Endothelial cell of umbilical vein (primary cell): ENCODE measurements around the gene ZC3HAV1. TPM values are rescaled to one million over a fixed set of nuclear protein-coding genes. Genes with fewer than 3 reads are reported as not detected.

Experiments used
- BruUV-seq: library from RNA; stranded (reverse); fragments of 400-500 nt; replicated peaks from 2 replicates; lab custom pipeline; 2021; lab: Mats Ljungman, UMichigan
- CTCF ChIA-PET: fragments of 300-600, 350-600 bp; sonication (Branson Sonifier 250); formaldehyde crosslinking; loops from one replicate; lab custom pipeline; 2021; ENCODE audit warnings: antibody characterized with exemption, inconsistent platforms; lab: Charles Lee
- POLR2A ChIA-PET: fragments of 300-600, 350-600 bp; sonication (Branson Sonifier 250); formaldehyde crosslinking; loops from one replicate; lab custom pipeline; 2021; ENCODE audit warnings: antibody characterized with exemption, inconsistent platforms; lab: Charles Lee
- DNase-seq: peaks from one replicate; pipeline ENCODE4 v3.0.0-alpha.2; 2011; ENCODE audit warnings: low read depth, low spot score
- FAIRE-seq: peaks from 2 replicates; lab custom pipeline; 2011; peaks lifted over from hg19 to GRCh38; lab: Jason Lieb, UNC
- H2AFZ ChIP-seq: 2 replicates; pipeline ENCODE4 v1.6.0; 2012; ENCODE audit warnings: low read depth, low read length, control low read depth, inconsistent platforms
- H3K27ac ChIP-seq: 2 replicates; pipeline ENCODE4 v1.5.1; 2011; ENCODE audit warnings: low read depth, mild to moderate bottlenecking, control low read depth, low read length, moderate library complexity; ENCODE audit not compliant: insufficient read depth
- H3K27me3 ChIP-seq, 2 experiments: 2 replicates each; pipeline versions ENCODE4 v1.6.0 to v1.6.1; 2011; ENCODE audit warnings: low read length in 2 of 2, mixed read lengths in 1 of 2; ENCODE audit not compliant: control insufficient read depth in 2 of 2, insufficient read depth in 2 of 2
- H3K36me3 ChIP-seq, 2 experiments: 2 replicates in 1 of 2; 3 replicates in 1 of 2; pipeline ENCODE4 v1.5.1; 2011; ENCODE audit warnings: low read length in 2 of 2, mild to moderate bottlenecking in 1 of 2, moderate library complexity in 1 of 2; ENCODE audit not compliant: control insufficient read depth in 2 of 2, insufficient read depth in 2 of 2; ENCODE audit errors: extremely low read depth in 1 of 2
- H3K4me1 ChIP-seq: 3 replicates; pipeline ENCODE4 v1.5.1; 2011; ENCODE audit warnings: mild to moderate bottlenecking, low read length; ENCODE audit not compliant: control insufficient read depth, insufficient read depth; ENCODE audit errors: extremely low read depth
- H3K4me2 ChIP-seq: 2 replicates; pipeline ENCODE4 v1.6.1; 2011; ENCODE audit warnings: low read length, control low read depth, mixed read lengths; ENCODE audit not compliant: insufficient read depth
- H3K4me3 ChIP-seq, 3 experiments: fragments of 200-600 bp in 1 of 3; sonication (generic), shearing (Covaris generic) in 1 of 3; replicated peaks in 1 of 3; 2 replicates each; pipeline ENCODE4 v1.5.1; 2011 to 2016; ENCODE audit warnings: control low read depth in 3 of 3, low read length in 3 of 3, mild to moderate bottlenecking in 2 of 3, inconsistent platforms in 1 of 3, low read depth in 1 of 3, moderate library complexity in 1 of 3; ENCODE audit not compliant: insufficient read depth in 1 of 3
- H3K79me2 ChIP-seq: 2 replicates; pipeline ENCODE4 v1.6.0; 2012; ENCODE audit warnings: low read length, inconsistent platforms; ENCODE audit not compliant: control insufficient read depth, insufficient read depth
- H3K9ac ChIP-seq: replicated peaks from 2 replicates; pipeline ENCODE3; 2011; ENCODE audit warnings: low read length, control low read depth; ENCODE audit not compliant: insufficient read depth; ENCODE audit errors: extremely low read depth
- H3K9me1 ChIP-seq: replicated peaks from 3 replicates; pipeline ENCODE4 v1.6.0; 2011; ENCODE audit warnings: mild to moderate bottlenecking, low read length; ENCODE audit not compliant: control insufficient read depth, insufficient read depth; ENCODE audit errors: extremely low read depth
- H3K9me3 ChIP-seq: replicated peaks from 2 replicates; pipeline ENCODE4 v1.5.1; 2012; ENCODE audit warnings: low read length, inconsistent platforms; ENCODE audit not compliant: control insufficient read depth, insufficient read depth
- H4K20me1 ChIP-seq: replicated peaks from 2 replicates; pipeline ENCODE3; 2011; ENCODE audit warnings: mild to moderate bottlenecking, low read length; ENCODE audit not compliant: control insufficient read depth, insufficient read depth; ENCODE audit errors: extremely low read depth
- EZH2 ChIP-seq: IDR thresholded peaks from 2 replicates; pipeline ENCODE4 v1.6.1; 2012; ENCODE audit warnings: borderline replicate concordance, low read depth, mild to moderate bottlenecking, moderate library complexity, low read length, inconsistent platforms; ENCODE audit not compliant: severe bottlenecking
- GATA2 ChIP-seq: IDR thresholded peaks from 2 replicates; pipeline ENCODE4 v1.7.0; 2011; ENCODE audit warnings: low read depth, mild to moderate bottlenecking, moderate library complexity, mixed read lengths, low read length; ENCODE audit not compliant: insufficient read length, insufficient read depth
- MYC ChIP-seq: IDR thresholded peaks from one replicate; pipeline ENCODE4 v1.6.1; 2011; ENCODE audit warnings: mild to moderate bottlenecking, low read depth, low read length
- POLR2AphosphoS5 ChIP-seq: IDR thresholded peaks from 2 replicates; pipeline ENCODE4 v1.6.1; 2012; ENCODE audit warnings: low read depth, mild to moderate bottlenecking, control low read depth, low read length, moderate library complexity; ENCODE audit not compliant: insufficient read depth
- dilution Hi-C: fragments of 300-500 bp; cut with MboI; formaldehyde crosslinking; loops from one replicate; pipeline ENCODE4 v1.15.0; 2019; ENCODE audit warnings: low sequenced_read_pairs; ENCODE audit not compliant: extremely low pct_ligation_motif_present
- intact Hi-C: fragments of 100-400 bp; cut with micrococcal nuclease; formaldehyde crosslinking; loops from one replicate; pipeline ENCODE4 v1.10.0; 2022
- polyA plus RNA-seq, 4 experiments: library from polyadenylated mRNA; depleted of rRNA in 3 of 4; stranded (reverse) in 3 of 4; unstranded in 1 of 4; fragments of >200 nt; gene quantifications; 2 replicates each; pipeline versions ENCODE4 v1.2.1 to v1.2.3, GENCODE V29; 2011 to 2012; ENCODE audit warnings: missing spikeins in 1 of 4
- total RNA-seq: library from RNA; stranded (reverse); gene quantifications from 2 replicates; pipeline ENCODE4 v1.2.3, GENCODE V29; 2021
- TF ChIP-seq, protein P1 (sequence below), 2 donors: IDR thresholded peaks; 1 replicate in 1 of 2; 2 replicates in 1 of 2; pipeline ENCODE4 v1.5.1; 2011; ENCODE audit warnings: low read length in 2 of 2, mild to moderate bottlenecking in 2 of 2, moderate library complexity in 2 of 2, control low read depth in 1 of 2, inconsistent platforms in 1 of 2, low read depth in 1 of 2; ENCODE audit not compliant: insufficient read depth in 1 of 2; ENCODE audit errors: extremely low read depth in 1 of 2

Gene ZC3HAV1
- total and polyA plus RNA-seq, 2 donors (not counting 3 experiments of a cell fraction or from before 2014, with no cell fraction given), result 17.1 to 37.7 TPM

DNA sequence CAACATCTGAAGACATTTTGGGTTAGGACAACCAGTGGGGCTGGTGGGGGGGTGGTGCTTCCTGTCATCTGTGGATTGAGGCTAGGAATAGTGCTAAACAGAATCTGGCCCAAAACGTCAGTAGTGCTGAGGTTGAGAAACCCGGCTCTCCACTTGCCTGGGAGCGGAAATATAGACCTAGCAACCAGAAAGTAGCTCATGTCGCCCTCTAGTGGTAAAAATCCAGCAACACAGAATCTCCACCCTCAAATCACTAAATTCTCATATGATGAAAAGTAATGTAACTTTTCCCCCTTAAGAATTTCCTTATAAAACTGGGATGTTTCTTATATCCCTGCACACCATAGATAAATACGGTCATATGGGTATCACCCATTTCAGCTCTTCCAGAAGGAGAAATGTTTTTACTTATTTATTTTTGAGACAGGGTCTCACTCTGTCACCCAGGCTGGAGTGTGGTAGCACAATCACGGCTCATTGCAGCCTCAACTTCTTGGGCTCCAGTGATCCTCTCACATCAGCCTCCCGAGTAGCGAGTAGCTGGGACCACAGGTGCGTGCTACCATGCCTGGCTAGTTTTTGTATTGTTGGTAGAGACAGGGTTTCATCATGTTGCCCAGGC is 34.4 kb downstream of the ZC3HAV1 start:
- Histone ChIP-seq H3K27me3 (no peaks in the 10 kb centered on the region), H3K4me2 (peak overlapping the region; percentile 53), H3K4me3 (no peak overlapping the region), H3K9ac (peak overlapping the region; percentile 37), H2AFZ (peak overlapping the region; percentile 82), H4K20me1 (no peaks in the 10 kb centered on the region), H3K36me3 (peaks cover 17 to 23% of the 10 kb centered on the region in 2 experiments), H3K4me1 (peaks cover 7% of the 10 kb centered on the region), H3K27ac (peak overlapping the region; percentile 61), H3K79me2 (no peaks in the 10 kb centered on the region), H3K9me1 (no peaks in the 10 kb centered on the region), H3K9me3 (no peaks in the 10 kb centered on the region)
- DNase-seq (peak; percentile 81), FAIRE-seq (peak; percentile 89)
- POLR2A ChIA-PET, result interaction anchor here (0.5 to 0.6 kb wide), 2 partner anchors 141 to 188 kb away, joined by 3 to 8 read pairs; no protein-coding TSS in a partner anchor
- TF ChIP-seq, protein P1, sequence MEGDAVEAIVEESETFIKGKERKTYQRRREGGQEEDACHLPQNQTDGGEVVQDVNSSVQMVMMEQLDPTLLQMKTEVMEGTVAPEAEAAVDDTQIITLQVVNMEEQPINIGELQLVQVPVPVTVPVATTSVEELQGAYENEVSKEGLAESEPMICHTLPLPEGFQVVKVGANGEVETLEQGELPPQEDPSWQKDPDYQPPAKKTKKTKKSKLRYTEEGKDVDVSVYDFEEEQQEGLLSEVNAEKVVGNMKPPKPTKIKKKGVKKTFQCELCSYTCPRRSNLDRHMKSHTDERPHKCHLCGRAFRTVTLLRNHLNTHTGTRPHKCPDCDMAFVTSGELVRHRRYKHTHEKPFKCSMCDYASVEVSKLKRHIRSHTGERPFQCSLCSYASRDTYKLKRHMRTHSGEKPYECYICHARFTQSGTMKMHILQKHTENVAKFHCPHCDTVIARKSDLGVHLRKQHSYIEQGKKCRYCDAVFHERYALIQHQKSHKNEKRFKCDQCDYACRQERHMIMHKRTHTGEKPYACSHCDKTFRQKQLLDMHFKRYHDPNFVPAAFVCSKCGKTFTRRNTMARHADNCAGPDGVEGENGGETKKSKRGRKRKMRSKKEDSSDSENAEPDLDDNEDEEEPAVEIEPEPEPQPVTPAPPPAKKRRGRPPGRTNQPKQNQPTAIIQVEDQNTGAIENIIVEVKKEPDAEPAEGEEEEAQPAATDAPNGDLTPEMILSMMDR (IDR thresholded peaks at IDR 0.05; ENCODE audit: extremely low read depth in 1 of 2, insufficient read depth in 1 of 2, low read depth in 1 of 2, low read length in 2 of 2), result peak; percentile 65 to 74
- TF ChIP-seq MYC (no peak), POLR2AphosphoS5 (no peak), EZH2 (no peak), GATA2 (no peak)
- intact Hi-C loops, result loop anchor here (1.0 kb wide), 3 partner anchors 39 to 189 kb away; partner anchors contain the start of gene ZC3HAV1L
- BruUV-seq, result no TSS peak
- dilution Hi-C loops, result no loop called here
- CTCF ChIA-PET, result interaction anchor here (0.7 to 3.5 kb wide), 53 partner anchors 8 to 1462 kb away, joined by 3 to 111 read pairs (median 4); partner anchors contain the start of genes UBN2 and ZC3HAV1L
